Tibial nerve (tissue), 4 donors: ENCODE results near the gene SLC29A4.

Source experiments
- CTCF ChIP-seq, 5 experiments: fragments of 200-600 bp in 3 of 5; fragments of 450-650 bp in 2 of 5; sonication (generic) in 3 of 5; IDR thresholded peaks; one replicate each; pipeline ENCODE4 v1.5.1; 2016 to 2019; ENCODE audit warnings: antibody characterized with exemption in 5 of 5, mild to moderate bottlenecking in 3 of 5, moderate library complexity in 2 of 5
- EP300 ChIP-seq, 2 donors: sonication (generic); formaldehyde crosslinking; IDR thresholded peaks; one replicate each; pipeline ENCODE4 v1.6.1; 2017; ENCODE audit warnings: antibody characterized with exemption in 2 of 2, mild to moderate bottlenecking in 1 of 2
- POLR2A ChIP-seq, 2 donors: fragments of 450-650 bp; IDR thresholded peaks; one replicate each; pipeline ENCODE4 v1.6.1; 2017; ENCODE audit warnings: antibody characterized with exemption in 2 of 2, mild to moderate bottlenecking in 2 of 2, moderate library complexity in 2 of 2

GRCh38 chr7:5296015-5296610, 13.4 kb downstream of the SLC29A4 start:
- TF ChIP-seq CTCF (IDR thresholded peaks at IDR 0.05): no peak
- no peak for TF ChIP-seq EP300 (IDR thresholded peaks at IDR 0.05)
- no peak for TF ChIP-seq POLR2A (IDR thresholded peaks at IDR 0.05)
